ENCODE data around the gene PTPRD.

- TF ChIP-seq SMC3 (IDR thresholded peaks at IDR 0.05; ENCODE audit: low read depth, low read length) (no peak), CEBPB (IDR thresholded peaks at IDR 0.05; ENCODE audit: low read depth, low read length) (no peak), CTCF (conservative IDR thresholded peaks at IDR 0.05; ENCODE audit: low read depth, low read length) (no peak), POLR2A (IDR thresholded peaks at IDR 0.05; ENCODE audit: low read depth, low read length) (no peak), MXI1 (IDR thresholded peaks at IDR 0.05; ENCODE audit: borderline replicate concordance, low read depth, low read length) (no peak), RCOR1 (IDR thresholded peaks at IDR 0.05; ENCODE audit: insufficient replicate concordance, low read length) (no peak), MAZ (IDR thresholded peaks at IDR 0.05; ENCODE audit: borderline replicate concordance, low read depth, low read length) (no peak), MAFK (IDR thresholded peaks at IDR 0.05; ENCODE audit: low read depth, low read length) (no peak), FOS (IDR thresholded peaks at IDR 0.05; ENCODE audit: low read depth, low read length) (no peak), RAD21 (IDR thresholded peaks at IDR 0.05; ENCODE audit: low read length) (no peak)
- TF ChIP-seq, protein P1, sequence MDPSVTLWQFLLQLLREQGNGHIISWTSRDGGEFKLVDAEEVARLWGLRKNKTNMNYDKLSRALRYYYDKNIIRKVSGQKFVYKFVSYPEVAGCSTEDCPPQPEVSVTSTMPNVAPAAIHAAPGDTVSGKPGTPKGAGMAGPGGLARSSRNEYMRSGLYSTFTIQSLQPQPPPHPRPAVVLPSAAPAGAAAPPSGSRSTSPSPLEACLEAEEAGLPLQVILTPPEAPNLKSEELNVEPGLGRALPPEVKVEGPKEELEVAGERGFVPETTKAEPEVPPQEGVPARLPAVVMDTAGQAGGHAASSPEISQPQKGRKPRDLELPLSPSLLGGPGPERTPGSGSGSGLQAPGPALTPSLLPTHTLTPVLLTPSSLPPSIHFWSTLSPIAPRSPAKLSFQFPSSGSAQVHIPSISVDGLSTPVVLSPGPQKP (IDR thresholded peaks at IDR 0.05; ENCODE audit: borderline replicate concordance, low read depth, low read length) = no peak
Measured at GRCh38 chr9:8531826-8532415, 2080.9 kb downstream of the PTPRD start.
